ENCODE measurements around the gene MGAT3.

GRCh38 chr22:39526736-39527171, 69.9 kb downstream of the MGAT3 start:
- TF ChIP-seq EZH2 (IDR thresholded peaks at IDR 0.05): no peak
- TF ChIP-seq POLR2AphosphoS5 (IDR thresholded peaks at IDR 0.05; ENCODE audit: borderline replicate concordance, low read depth, low read length): no peak
- TF ChIP-seq FOXP2 (optimal IDR thresholded peaks at IDR 0.05; ENCODE audit: control extremely low read depth, extremely low read length, insufficient read depth): no peak

Data from SK-N-MC (cell line).